GM18505 (cell line): ENCODE data around the gene THOC7.
A peak's percentile ranks its signal among the peaks of the same experiment; 100 is the strongest.

Experiments used
- ATAC-seq: cut with Tn5 transposase; IDR thresholded peaks from one replicate; pipeline ENCODE4 v1.9.1; 2021; ENCODE audit not compliant: unreplicated experiment
- POLR2A ChIP-seq: IDR thresholded peaks from 4 replicates; pipeline ENCODE4 v1.6.1; 2011; ENCODE audit warnings: borderline replicate concordance; ENCODE audit not compliant: insufficient read depth, insufficient read length; ENCODE audit errors: extremely low read depth

The THOC7 gene

GRCh38 chr3:63847718-63848450, 15.7 kb downstream of the THOC7 start:
- ATAC-seq, result no peak
- TF ChIP-seq POLR2A, result no peak

- no peak for TF ChIP-seq POLR2A
- ATAC-seq, result no peak
Measured at GRCh38 chr3:63845215-63845614, 18.4 kb downstream of the THOC7 start.

GRCh38 chr3:63842127-63842526, 21.5 kb downstream of the THOC7 start:
- ATAC-seq, result no peak
- TF ChIP-seq POLR2A, result no peak

GRCh38 chr3:63841704-63842103, 21.9 kb downstream of the THOC7 start:
- TF ChIP-seq POLR2A, result no peak
- ATAC-seq, result no peak

DNA sequence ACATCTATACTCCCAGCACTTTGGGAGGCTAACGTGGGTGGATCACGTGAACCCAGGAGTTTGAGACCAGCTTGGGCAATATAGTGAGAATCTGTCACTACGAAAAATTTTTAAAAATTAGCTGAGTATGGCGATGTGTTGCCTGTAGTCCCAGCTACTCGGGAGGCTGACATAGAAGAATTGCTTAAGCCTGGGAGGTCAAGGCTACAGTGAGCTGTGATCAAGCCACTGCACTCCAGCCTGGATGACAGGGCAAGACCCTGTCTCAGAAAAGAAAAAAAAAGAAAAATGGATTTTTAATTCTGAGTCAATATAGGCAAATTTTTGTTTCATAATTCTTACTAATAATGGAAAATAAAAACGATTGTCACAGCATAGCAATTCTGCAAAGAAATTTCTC, 31.2 kb downstream of the THOC7 start:
- TF ChIP-seq POLR2A, result no peak
- no peak for ATAC-seq

GRCh38 chr3:63830526-63830925, 33.1 kb downstream of the THOC7 start:
- ATAC-seq, result no peak
- TF ChIP-seq POLR2A, result no peak

DNA sequence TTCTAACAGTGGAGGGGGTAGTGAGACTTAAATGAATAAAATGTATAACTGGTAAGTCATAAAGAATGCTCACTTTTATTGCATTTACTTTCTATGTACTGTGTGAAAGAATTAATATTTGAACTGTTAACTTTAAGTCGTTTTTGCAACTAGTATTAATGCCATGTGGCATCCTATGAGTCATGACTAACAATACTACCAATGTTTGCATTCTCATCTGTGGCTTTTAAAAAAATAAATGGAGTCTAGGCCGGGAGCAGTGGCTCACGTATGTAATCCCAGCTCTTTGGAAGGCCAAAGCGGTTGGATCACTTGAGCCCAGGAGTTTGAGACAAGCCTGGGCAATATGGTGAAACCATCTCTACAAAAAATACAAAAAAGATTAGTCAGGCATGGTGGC, 39.3 kb downstream of the THOC7 start:
- no peak for TF ChIP-seq POLR2A
- no peak for ATAC-seq

DNA sequence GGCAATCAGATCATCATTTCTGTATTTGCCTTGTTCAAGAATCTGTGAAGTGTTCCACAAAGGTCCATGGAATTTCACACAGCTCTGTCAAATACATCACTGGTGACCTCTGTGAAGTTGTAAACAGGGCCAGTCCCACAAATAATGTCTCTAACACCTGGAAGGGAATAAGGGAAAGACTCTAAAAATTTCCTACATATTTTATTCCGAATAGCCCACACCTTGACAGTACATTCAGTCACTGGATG, 44.5 kb downstream of the THOC7 start, which contains the start of gene C3orf49:
TSS of gene C3orf49 (plus strand) at position 149 of the 248 bp plus-strand sequence. CDS start 173 bp downstream, outside the sequence.
- TF ChIP-seq POLR2A, result no peak
- ATAC-seq, result no peak

GRCh38 chr3:63818282-63819150, 45.1 kb downstream of the THOC7 start:
- TF ChIP-seq POLR2A, result no peak
- ATAC-seq, result peak; percentile 71

- ATAC-seq, result no peak
- TF ChIP-seq POLR2A, result no peak
Measured at GRCh38 chr3:63817225-63817624, 46.4 kb downstream of the THOC7 start.

DNA sequence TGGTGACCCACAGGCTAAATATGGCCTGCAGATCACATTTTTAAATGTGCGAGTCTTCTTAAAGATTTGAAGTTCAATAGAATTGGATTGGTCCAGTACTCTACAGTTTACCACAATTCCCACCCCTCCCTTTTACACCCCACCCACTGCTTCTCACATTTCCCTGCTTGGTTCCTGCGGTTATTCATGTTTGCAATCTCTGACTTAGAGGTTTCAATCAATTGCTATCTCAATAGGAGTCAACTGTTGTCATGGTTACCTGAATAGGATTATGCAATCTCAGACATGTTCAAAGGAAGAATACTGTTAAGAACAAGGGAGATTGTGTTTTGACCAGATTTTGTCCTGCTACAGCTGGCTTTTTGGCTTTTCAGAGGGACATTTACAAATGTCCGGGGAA, 49.4 kb downstream of the THOC7 start:
- ATAC-seq, result no peak
- no peak for TF ChIP-seq POLR2A

- TF ChIP-seq POLR2A, result no peak
- no peak for ATAC-seq
Measured at GRCh38 chr3:63809607-63810006, 54.0 kb downstream of the THOC7 start.

DNA sequence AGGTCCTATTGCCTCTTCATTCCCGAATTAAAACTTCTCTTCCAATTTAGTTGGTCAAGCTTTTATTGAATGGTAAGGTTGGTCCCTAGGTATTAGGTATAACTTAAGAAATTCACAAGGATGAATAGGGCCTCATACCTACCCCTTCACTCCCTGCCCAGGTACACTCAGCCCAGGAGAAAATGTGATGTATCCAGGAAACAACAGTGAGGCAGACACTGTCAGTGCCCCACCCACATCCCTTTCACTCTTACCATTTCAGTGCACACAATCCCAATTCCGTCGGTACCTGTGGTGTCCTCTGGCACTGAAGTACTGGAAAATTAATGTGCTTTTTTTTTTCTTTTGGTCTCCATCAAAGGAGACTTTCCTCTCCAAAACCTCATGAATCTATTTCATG, 55.0 kb downstream of the THOC7 start:
- no peak for TF ChIP-seq POLR2A
- ATAC-seq, result no peak

DNA sequence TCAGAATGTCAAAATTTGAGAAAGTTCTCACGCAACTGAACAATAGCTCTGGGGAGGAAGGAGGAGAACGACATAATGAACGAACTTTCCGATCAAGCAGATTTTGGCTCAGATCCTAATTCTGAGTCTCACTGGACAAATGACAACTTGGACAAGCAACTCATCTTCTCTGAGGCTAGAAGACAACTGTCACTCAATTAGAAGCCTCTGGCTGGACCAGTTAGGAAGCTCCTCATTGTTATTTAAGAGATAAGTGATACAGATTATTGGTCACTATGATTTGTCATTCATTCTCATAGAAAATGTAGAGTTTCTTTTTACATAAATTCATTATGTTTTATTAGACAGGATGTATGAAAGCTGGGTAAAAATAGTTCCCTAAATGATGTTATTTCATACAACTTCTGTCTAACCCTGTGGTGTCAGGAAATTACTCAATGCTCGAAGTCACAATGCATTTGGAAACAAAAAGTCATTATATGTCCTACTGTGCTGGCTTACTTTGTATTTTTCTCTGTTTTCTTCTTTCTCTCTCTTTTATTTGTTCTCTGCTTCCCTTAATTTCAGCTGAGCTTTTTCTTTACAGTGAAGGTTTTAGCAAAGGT, 55.5 kb downstream of the THOC7 start:
- TF ChIP-seq POLR2A, result no peak
- no peak for ATAC-seq
